GM12878 (cell line): ENCODE results near the gene KIAA0319L.

ENCODE experiments used
- BMI1 ChIP-seq: fragments of 450-650 bp; IDR thresholded peaks from 2 replicates; pipeline ENCODE4 v1.6.1; 2016; ENCODE audit warnings: mild to moderate bottlenecking, moderate library complexity, borderline replicate concordance
- CTCF ChIP-seq, 3 experiments: IDR thresholded peaks in 2 of 3; conservative IDR thresholded peaks in 1 of 3; 2 replicates each; pipeline ENCODE4 v1.5.1; 2011; ENCODE audit warnings: low read depth in 3 of 3, low read length in 3 of 3, mild to moderate bottlenecking in 3 of 3, control low read depth in 2 of 3, moderate library complexity in 2 of 3, inconsistent platforms in 1 of 3, mixed read lengths in 1 of 3; ENCODE audit not compliant: control insufficient read depth in 2 of 3, insufficient read depth in 1 of 3; ENCODE audit errors: extremely low read depth in 1 of 3
- MYC ChIP-seq: IDR thresholded peaks from 2 replicates; pipeline ENCODE4 v1.6.1; 2011; ENCODE audit warnings: mild to moderate bottlenecking, low read length, moderate library complexity, inconsistent platforms; ENCODE audit not compliant: insufficient read depth, insufficient replicate concordance, insufficient read length, severe bottlenecking
- NFYB ChIP-seq: IDR thresholded peaks from 2 replicates; pipeline ENCODE4 v1.6.1; 2011; ENCODE audit warnings: low read depth, mild to moderate bottlenecking, low read length, improper control_type of control experiment, moderate library complexity; ENCODE audit not compliant: insufficient read depth
- POLR2A ChIP-seq: IDR thresholded peaks from 2 replicates; pipeline ENCODE4 v1.6.1; 2011; ENCODE audit warnings: low read depth, mild to moderate bottlenecking, low read length
- USF1 ChIP-seq: IDR thresholded peaks from 2 replicates; pipeline ENCODE4 v1.6.1; 2011; ENCODE audit warnings: borderline replicate concordance, low read depth, mild to moderate bottlenecking, moderate library complexity, mixed read lengths, low read length; ENCODE audit not compliant: insufficient read depth; ENCODE audit errors: extremely low read length
- ZNF384 ChIP-seq: IDR thresholded peaks from 2 replicates; pipeline ENCODE4 v1.6.1; 2012; ENCODE audit warnings: low read depth, mild to moderate bottlenecking, low read length, improper control_type of control experiment, borderline replicate concordance

GRCh38 chr1:35539824-35540261, 17.4 kb downstream of the KIAA0319L start:
- no peak for TF ChIP-seq POLR2A
- no peak for TF ChIP-seq NFYB
- TF ChIP-seq BMI1: no peak
- no peak for TF ChIP-seq USF1
- TF ChIP-seq MYC: no peak
- no peak for TF ChIP-seq ZNF384
- no peak for TF ChIP-seq CTCF (IDR thresholded peaks at IDR 0.05 in 2 of 3, conservative IDR thresholded peaks at IDR 0.05 in 1 of 3; ENCODE audit: control insufficient read depth in 2 of 3, extremely low read depth in 1 of 3, insufficient read depth in 1 of 3, low read depth in 3 of 3, low read length in 3 of 3)
